ENCODE results near the gene MRPL1.

Gene MRPL1

GRCh38 chr4:77862478-77863216 lies at the start of gene MRPL1:
TSS of gene MRPL1 (plus strand) at chr4:77862830. CDS start at chr4:77862849, 19 bp downstream.
- DNase-seq = peak; percentile 78

- no peak for DNase-seq
These were observed 47.0 kb upstream of the MRPL1 start for GRCh38 chr4:77815636-77816035.

GRCh38 chr4:77816546-77816945 lies 46.1 kb upstream of the MRPL1 start:
- no peak for DNase-seq

DNA sequence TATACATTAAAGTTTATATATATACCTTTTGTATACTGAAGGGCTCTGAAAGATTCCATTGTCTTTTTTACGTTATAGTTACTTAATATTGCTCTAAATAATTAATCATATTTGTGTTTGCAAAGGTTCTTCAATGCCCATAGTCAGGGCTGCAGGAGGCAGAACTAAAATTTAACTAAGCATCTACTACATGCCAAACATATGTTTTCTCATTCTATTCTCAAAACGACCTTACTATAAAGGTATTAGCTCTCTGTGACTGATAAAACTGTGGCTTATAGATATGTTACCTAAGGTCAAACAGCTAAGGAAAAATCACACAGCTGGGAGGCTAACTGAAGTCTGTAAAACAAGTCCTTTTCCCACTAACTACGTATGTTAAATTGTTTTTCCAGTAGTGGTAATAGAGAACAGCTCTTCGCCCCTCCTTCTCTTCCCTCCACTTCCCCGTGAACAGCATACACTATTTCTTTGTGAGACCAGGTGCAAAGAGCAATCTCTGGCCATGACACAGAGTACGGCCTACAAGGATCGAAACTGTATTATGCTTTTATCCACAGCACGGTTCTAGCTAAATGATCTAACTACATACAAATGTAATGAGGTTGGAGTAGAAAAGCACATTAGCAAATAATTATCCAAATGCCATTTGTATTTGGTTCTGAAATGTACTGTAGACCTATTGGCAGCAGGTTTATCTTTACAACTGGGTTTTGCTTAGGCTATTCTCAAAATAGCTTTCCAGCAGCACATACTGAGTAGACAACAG lies 45.1 kb upstream of the MRPL1 start:
- DNase-seq = no peak

DNA sequence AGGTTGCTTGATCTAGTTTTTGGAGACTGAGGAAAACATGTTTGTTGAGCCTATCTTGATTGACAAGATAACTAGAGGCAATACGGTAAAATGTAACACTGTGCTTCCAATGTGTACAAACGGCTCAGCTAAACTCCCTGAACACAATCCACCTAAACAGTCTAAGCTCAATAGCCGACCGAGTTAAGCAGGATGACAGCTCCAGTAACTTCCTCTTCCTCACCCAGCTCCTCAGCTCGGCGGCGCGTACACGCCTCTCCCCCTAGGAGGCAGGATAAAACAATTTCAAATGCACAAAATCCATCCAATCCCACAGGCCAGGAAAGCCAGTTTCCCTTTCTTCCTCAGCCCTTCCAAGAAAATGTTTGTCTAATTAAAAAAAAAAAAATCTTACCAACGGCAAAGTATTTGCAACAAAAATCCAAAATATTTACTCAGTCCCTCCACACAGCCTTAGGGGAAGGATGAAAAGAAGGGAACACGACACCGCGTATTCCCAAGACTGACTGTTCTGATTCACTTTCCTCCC lies 44.5 kb upstream of the MRPL1 start:
- DNase-seq = peak; percentile 30

GRCh38 chr4:77818602-77819403 lies 43.8 kb upstream of the MRPL1 start, which contains the start of gene CNOT6L:
TSS of gene CNOT6L (minus strand) at chr4:77819368. CDS start at chr4:77819308, 60 bp downstream.
- DNase-seq = peak; percentile 40

DNA sequence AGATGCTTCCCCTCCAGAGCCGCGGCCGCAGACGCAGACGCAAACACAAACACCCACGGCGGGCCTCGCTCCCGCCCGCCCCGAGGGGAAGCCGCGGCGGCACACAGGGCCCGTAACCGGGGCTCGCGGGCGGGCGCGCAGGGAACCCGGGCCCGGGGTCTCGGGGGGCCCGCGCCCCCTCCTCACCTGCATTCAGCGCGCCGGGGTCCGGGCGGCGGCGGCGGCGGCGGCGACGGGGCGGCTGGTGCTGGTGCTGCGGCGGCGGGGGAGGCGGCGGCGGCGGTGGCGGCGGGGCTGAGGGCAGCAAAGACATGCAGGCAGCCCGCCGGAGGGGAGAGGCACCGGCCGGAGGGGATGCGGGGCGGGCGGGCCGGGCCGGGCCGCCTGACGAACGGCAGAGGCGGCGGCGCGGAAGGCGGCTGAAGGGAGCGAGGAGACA lies 43.2 kb upstream of the MRPL1 start:
- peak; percentile 76 for DNase-seq

GRCh38 chr4:77819843-77820648 lies 42.6 kb upstream of the MRPL1 start:
- peak; percentile 94 for DNase-seq

DNA sequence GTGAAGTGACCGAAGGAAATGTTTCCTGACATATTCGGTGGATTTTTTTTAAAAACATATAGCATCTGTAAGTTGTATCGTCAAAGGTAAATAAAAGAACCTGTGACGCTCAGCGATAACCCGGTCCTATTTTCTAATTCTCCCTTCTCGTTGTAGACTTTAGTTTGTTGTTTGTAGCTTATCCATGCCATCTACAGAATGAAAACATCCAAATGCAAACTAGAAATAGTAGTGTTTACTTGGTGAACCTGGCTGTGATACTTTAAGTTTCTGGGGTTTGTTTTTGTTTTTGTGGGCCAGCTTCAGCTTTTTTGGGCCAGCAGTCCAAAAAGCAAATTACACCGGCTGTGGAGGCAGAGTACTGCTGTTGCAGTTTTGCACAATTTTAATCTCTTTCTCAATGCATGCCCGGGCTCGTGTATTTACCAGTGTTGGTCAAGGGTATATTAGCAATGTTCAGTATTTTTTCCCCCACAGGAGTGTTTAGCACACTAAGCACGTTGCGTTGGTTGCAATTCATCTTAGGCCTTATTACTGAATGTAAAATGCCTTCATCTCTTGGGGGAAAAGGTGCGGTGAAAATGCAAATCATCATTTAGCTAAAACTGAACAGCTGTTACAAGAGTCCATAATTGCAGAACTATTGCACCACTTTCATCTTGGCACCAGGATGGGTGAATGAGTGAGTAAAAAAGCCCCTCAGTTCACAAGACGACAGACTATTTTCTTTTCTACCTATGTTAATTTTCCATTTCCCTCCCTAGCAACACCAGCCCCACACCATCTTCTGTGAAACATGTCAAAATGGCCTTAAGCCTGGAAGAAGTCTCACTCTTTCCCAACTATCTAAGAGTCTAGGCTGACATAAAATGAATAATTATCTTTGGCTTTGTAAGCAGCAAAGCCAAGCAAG lies 41.7 kb upstream of the MRPL1 start:
- no peak for DNase-seq

GRCh38 chr4:77821775-77822174 lies 40.9 kb upstream of the MRPL1 start:
- peak; percentile 15 for DNase-seq

- DNase-seq = no peak
These were observed 36.4 kb upstream of the MRPL1 start for GRCh38 chr4:77826275-77826674.

DNA sequence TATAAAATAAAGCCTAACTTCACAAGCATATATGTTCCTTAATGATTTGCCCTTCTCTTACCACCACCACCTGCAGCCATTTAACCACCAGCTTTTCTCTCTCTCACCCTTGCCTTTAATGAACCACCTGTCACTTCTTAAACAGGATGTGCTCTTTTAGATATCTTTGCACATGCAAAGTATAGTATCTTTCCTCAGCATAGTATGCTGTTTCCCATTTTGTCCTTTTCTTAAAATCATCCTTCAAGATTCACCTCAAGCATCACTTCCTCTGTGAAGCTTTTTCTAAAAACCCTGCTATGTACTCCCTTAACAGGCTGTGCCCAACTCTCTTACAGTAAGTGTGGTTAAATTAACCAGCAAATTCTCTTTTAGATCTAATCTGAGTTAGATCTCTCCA lies 35.3 kb upstream of the MRPL1 start:
- no peak for DNase-seq

DNA sequence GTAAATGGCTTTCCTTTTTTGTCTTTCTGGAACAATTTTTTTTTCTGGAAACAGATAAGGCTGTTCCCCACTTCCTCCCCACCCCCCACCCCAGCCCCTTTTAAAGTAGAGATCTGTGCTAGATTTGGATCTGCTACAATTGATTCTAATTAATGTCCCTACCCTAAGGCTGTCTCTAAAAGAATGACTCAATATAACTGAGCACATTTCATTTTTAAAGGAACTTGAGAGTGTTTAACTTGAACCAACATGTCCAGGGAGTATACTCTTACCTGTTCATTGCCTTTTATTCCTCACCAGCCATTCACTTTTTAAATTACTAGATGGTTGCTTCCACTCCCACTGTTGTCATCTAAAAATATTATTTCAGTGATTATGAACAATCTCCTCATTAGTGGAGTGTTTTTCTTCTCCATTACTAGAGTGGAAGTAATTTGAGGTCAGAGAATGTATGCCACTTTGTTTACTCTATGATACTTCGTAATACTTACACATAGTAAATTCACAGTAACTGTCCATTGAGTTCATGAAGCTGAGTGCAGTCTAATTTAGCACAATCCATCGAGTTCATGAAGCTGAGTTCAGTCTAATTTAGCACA lies 29.4 kb upstream of the MRPL1 start:
- no peak for DNase-seq

DNA sequence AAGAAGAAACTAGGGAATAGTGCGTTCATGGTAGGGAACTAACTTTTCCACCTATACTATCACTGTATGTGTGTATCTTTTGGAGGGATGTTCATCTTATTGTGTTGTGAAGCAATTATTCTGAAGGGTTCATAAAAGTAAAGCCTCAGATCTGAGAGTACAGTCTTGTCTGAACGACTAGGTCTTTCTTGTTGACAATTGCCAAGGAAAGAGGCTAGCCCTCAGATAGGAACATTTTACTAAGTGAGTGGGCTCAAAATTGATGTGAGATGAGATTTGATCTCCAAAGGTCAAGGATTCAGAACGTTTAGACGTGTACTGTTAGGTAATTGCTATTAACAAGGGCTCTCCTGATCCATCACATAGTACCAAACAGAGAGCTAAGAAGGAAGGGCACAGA lies 28.2 kb upstream of the MRPL1 start:
- no peak for DNase-seq

DNA sequence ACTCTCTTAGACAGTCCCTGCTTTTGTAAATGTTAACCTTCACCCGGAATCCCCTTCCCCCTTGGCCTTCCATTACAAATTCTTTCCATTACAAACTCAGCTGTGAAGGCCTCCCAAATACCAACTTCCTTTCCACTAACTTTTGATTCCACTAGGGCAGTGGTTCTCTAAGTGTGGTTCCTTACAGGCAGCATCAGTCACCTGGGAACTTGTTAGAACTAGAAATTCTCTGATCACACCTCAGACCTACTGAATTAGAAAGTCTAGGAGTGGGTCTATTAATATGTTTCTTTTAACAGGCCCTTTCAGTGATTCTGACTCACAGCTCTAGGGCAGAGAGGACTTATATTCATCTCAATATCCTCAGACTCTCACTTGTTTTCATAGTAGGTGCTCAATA lies 19.0 kb upstream of the MRPL1 start:
- DNase-seq = no peak

- DNase-seq = no peak
These were observed 18.3 kb upstream of the MRPL1 start for GRCh38 chr4:77844363-77844762.

- no peak for DNase-seq
These were observed 17.2 kb upstream of the MRPL1 start for GRCh38 chr4:77845400-77845799.

- no peak for DNase-seq
These were observed 16.7 kb upstream of the MRPL1 start for GRCh38 chr4:77845929-77846328.

DNA sequence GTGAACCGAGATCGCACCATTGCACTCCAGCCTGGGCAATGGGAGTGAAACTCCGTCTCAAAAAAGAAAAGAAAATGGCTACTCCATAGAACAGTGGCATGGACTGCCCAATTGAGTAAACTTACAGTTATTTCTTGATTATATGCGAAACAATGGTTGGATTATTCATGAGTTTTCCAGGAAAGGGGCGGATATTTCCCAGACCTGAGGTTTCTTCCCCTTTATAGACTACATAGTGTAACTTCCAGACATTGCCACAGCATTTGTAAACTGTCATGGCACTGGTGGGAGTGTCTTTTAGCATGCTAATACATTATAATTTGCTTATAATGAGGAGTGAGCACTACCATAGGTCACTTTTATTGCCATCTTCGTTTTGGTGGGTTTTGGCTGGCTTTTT lies 14.1 kb upstream of the MRPL1 start:
- no peak for DNase-seq

DNA sequence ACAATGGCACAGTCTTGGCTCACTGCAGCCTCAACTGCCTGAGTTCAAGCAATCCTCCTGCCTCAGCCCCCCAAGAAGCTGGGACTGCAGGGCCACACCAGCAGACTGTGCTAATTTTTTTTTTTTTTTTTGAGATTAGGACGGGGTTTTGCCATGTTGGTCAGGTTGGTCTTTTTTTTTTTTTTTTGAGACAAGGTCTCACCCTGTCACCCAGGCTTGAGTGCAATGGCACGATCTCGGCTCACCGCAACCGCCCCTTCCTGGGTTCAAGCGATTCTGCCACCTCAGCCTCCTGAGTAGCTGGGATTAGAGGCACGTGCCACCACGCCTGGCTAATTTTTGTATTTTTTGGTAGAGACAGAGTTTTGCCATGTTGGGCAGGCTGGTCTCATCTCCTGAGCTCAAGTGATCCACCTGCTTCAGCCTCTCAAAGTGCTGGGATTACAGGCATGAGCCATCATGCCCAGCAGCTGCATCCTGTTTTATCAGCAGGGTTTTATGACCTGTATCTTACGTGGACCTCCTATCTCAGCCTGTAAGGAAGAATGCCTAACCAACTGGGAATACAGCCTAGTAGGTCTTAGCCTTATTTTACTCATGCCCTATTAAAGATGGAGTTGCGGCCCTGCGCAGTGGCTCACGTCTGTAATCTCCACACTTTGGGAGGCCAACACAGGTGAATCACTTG lies 13.2 kb upstream of the MRPL1 start:
- no peak for DNase-seq
